GM12891 (cell line): ENCODE measurements around the gene CTNNA1.

Experiments used
- POLR2A ChIP-seq: IDR thresholded peaks from 2 replicates; pipeline ENCODE4 v1.6.1; 2011; ENCODE audit warnings: low read depth, low read length, control low read depth
- POLR2AphosphoS5 ChIP-seq: IDR thresholded peaks from 2 replicates; pipeline ENCODE4 v1.6.1; 2011; ENCODE audit warnings: low read depth, low read length, control low read depth
- TAF1 ChIP-seq: IDR thresholded peaks from 2 replicates; pipeline ENCODE4 v1.6.1; 2011; ENCODE audit warnings: low read depth, low read length, control low read depth

- TF ChIP-seq POLR2A = no peak
- TF ChIP-seq POLR2AphosphoS5 = no peak
- TF ChIP-seq TAF1 = no peak
Measured at GRCh38 chr5:138824516-138824915, 71.3 kb downstream of the CTNNA1 start.
